ENCODE measurements around the gene ALAS1.

The ALAS1 gene

GRCh38 chr3:52222319-52223221 is 24.6 kb downstream of the ALAS1 start:
- DNase-seq, result no peak

GRCh38 chr3:52223449-52224408 is 25.8 kb downstream of the ALAS1 start:
- no peak for DNase-seq

DNA sequence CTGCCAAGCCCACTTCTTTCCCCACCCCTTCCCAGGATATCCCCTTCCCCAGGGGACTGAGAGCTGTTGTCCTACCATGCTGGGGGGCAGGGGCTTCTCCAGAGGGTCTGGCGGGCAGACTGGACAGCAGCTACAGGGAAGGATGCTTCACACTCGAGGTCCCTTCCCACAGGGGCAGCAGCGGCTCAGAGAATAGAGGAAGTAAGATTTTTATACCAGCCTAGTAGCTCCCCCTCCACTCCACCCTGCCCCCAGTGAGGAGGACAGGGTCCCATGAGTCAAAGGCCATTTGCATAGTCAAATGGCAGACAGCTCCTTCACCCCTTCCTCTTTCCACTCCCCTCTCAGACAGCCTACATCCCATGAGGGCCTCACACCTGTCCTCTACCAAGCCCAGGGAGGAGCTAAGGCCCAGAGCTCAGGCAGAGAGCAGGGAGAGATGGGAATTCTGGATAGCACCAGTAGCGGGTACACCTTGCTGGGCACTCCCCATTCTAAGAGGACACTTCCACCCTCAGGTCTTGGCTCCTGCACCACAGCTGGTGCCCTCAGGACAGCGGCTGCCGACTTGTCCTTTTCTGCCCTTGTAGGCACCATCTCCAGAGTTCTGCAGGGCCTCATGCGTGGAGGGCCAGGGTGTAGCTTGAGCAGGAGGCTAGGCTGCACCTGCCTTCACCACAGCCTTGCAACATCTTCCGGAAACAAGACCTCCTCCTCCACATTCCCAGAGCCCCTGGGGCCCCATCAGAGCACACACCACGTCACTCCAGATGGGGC is 27.7 kb downstream of the ALAS1 start, which contains the start of gene TLR9:
TLR9 (minus strand) TSS at position 194 of the 777 bp plus-strand sequence; CDS start at position 78, 116 bp downstream.
- DNase-seq, result peak; percentile 64

GRCh38 chr3:52226229-52226817 is 28.4 kb downstream of the ALAS1 start:
- DNase-seq, result no peak

DNA sequence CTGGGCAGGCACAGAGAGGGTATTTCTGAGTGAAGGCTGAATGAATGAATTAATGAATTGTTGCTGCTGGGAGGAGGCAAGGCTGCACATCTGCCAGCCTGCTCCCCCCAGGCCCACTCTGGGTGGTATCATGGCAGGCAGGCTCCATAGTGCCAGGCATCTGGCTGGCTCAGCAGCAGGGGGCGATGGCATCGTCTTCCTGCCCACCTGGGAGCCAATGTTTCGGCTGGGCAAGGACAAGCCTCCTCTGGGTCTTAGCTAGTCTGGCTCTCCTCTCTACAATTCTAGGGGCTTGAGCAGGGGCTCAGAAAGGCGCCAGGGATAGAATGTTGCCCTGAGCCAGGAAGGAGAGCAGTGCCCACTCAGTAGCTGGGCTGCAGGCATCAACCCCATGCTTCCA is 29.2 kb downstream of the ALAS1 start:
- DNase-seq, result no peak

GRCh38 chr3:52227766-52228165 is 29.8 kb downstream of the ALAS1 start:
- DNase-seq, result peak; percentile 56

DNA sequence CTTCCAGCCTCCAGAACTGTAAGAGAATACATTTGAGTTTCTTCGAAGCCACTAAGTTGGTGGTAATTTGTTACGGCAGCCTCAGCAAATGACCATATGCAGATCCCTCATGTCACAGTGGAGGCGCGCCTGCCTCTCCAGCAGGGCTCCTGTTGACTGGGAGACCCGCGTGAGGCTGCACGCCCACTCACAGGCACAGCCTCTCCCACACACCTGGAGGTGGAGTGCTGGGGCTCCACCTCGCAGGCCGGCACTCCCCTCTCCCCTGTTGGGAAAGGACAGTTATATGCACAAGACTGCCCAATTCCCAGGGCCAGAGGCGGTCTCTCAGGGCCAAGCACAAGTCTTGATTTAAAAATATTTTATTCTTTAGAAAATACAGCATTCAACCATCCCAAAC is 30.3 kb downstream of the ALAS1 start:
- DNase-seq, result peak; percentile 50

DNA sequence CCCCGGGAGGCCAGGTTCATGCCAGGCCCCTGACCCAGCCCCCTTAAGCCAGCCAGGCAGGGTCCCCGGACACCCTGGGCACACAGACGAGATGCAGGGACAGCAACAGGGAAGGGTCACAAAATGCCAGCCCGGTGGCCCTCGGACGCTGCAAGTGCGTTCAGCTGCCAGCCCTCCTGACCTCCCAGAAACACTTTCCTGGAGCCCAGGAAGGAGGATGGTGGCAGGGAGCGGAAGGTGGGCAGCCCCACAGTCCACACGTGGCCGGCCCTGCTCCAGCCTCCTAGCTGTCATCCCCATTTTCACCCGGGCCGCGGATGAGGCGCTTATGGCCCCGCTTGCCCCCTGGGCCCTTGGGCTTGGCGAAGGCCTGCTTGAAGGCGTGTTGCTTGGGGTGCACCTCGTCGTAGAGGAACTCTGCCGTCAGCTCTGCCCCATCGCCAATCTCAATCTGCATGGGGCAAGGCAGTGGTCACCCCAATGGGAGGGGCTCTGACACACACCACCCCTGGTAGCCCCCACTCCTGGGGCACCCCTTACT is 30.9 kb downstream of the ALAS1 start:
- peak; percentile 58 for DNase-seq

- no peak for DNase-seq
Measured at GRCh38 chr3:52229656-52230055, 31.7 kb downstream of the ALAS1 start.

GRCh38 chr3:52230461-52230860 is 32.5 kb downstream of the ALAS1 start:
- no peak for DNase-seq

- DNase-seq, result peak; percentile 61
Measured at GRCh38 chr3:52230889-52231499, 33.0 kb downstream of the ALAS1 start.

DNA sequence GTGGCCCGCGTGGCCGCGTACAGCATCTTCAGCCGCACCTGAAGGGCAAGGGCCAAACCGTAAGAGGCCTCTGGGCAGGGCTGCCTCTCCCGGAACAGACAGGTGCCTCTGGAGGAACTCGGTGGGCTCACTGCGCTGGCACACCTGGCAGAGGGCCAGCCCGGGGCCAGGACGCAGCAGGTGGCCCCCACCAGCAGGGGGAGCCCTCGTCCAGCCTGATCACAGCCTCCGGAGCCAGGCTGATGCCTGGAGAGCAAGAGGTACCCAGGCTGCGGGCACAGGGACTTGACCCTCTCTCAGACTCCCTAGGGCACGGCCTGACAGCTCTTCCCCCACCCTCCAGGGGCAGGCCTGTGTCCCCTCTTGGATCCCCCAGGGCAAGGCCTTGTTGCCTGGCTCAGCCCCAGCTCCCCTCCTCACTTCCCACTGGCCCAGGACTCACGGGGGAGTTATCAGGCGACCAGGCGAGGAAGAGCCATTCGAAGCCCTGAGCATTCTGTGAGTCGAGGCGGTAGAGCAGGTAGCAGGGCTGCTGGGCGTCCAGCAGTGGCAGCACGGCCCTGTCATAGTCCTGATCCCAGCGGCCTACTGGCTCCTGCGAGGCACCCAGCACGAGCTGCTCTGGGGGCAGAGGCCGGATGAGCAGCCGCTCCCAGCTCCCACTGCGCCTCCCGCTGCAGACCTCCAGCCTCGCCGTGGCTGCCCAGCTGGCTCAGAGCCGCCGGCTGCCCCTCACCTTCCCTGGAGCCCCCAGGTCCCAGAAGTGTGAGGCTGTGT is 33.7 kb downstream of the ALAS1 start:
- DNase-seq, result peak; percentile 96

DNA sequence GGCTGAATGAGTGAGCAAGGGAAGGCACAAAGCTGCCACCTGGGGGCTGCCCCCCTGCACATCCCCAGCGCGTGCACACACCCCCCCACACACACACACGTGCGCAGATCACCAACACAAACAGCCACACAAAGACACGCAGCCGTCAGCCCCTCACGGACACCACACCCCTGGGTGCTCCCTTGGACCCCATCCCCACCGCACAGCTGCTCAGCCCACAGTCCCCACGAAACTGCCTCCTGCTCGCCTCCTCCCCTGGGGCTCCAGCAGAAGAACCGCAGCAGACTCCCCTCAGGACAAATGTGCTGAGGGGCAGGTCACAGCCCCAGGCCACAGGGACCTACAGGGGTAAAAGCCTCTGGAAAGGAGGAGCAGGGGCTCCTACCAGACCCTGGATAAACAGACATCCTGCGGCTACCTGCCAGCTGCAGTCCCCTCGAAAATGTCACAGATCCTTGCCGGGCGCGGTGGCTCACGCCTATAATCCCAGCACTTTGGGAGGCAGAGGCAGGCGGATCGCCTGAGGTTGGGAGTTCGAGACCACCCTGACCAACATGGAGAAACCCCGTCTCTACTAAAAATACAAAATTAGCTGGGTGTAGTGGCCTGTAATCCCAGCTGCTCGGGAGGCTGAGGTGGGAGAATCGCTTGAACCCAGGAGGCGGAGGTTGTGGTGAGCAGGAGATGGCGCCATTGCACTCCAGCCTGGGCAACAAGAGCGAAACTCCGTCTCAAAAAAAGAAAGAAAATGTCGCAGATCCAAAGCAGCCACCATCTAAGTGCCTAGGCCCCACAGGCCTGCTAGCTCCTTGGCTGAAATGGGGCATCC is 34.5 kb downstream of the ALAS1 start:
- DNase-seq, result peak; percentile 69

DNA sequence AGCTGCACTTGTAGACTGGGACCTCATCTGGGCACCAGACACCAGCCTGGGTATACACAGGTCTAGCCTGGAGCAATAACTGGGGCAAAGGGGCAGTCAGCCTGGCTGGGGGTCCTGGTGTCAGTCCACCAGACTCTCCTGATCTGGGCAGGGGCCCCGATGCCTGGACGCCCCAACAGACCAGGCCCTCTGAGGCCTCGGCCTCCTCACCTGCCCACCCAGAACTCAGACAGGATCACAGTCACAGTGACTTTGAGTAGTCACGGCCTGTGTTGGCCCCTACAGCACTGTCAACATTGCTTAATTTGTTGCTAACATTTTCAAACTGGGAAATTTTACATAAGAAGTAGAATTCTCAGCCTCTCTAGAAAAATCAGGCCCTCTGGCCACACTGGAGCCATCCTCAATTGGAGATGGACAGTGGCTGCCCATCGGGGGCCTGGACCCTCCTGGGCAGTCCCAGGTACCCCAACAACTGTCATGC is 35.2 kb downstream of the ALAS1 start:
- DNase-seq, result no peak

- DNase-seq, result no peak
Measured at GRCh38 chr3:52233968-52234367, 36.0 kb downstream of the ALAS1 start.

GRCh38 chr3:52234516-52235447 is 36.8 kb downstream of the ALAS1 start:
- DNase-seq, result no peak

DNA sequence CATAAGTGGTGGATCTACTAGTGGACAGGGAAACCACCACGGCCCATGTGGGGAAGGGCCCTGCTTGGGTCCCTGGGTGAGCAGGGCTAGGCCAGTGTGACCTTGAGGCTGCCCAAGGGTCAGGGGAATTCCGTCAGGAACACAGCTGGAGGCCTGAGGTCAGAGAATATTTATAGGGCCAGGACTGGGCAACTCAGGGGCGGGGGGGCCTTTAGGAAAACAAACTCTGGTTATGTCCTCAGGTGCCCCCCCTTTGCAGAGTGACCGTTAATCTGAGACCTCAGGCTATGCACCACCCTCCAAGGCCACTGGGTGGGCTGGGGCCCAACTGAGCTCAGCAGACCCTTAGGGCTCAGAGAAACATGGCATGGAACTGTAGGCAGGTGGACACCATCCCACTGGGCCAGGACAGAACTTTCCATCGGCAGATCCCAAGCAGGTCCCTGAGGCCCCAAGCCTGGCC is 38.5 kb downstream of the ALAS1 start:
- DNase-seq, result no peak

GRCh38 chr3:52237006-52237656 is 39.2 kb downstream of the ALAS1 start:
- DNase-seq, result no peak

All from activated effector memory CD4-positive, alpha-beta T cell treated with anti-CD3 and anti-CD28 coated beads, Interleukin-2, amount 50 U/mL, for 16 hours (primary cell).